ENCODE data around the gene MCM6. TPM values are rescaled to one million over a fixed set of nuclear protein-coding genes. Genes with fewer than 3 reads are reported as not detected.

Gene MCM6
- total RNA-seq, 1 donor from 2014 or later, result 177 TPM

DNA sequence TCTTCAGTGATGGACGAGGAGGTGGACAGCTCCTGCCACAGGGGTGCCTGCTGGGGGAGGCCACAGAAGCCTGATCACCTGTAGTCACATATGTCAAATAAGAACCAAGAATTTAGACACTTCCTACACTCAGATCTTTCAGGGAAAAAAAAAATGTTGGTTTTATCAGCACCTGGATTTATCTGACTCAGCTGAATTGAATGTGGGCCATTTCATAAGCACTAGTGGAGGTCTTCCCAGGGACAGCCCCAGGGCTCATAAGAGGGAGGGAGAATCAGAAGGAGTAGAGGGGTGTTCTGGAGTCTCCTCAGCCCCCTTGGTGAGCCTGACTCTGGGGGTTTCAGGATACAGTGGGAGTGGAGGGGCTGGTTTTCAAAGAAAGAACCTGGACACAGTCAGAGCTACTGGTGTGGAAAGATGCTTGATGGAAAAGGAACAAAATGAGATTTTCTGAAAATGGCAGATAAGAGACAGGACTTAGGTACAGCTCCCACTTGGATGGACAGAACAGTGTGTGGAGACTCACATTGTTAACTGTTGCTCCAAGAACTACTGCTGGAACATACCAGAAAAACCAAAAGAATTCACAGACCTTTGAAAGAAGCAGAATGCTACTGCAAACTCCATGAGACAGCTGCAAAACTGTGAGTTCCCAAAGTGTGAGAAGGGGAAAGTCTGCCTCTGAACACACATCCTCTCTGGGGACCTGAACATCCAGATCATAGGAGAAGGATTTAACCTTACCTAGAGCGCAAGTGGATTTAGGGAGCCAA, 84.6 kb downstream of the MCM6 start:
- no peak overlapping the region for H3K4me3 Mint-ChIP-seq
- H3K36me3 Mint-ChIP-seq (ENCODE audit: low read depth), result peaks cover 5% of the 10 kb centered on the region
- no peak overlapping the region for H3K27ac Mint-ChIP-seq
- no peak for DNase-seq (ENCODE audit: low spot score)
- H3K27me3 Mint-ChIP-seq (ENCODE audit: insufficient read depth), result no peaks in the 10 kb centered on the region
- intact Hi-C loops (cut with micrococcal nuclease), result no loop called here
- H3K4me1 Mint-ChIP-seq (ENCODE audit: low read depth), result peaks cover 28% of the 10 kb centered on the region
- no peaks in the 10 kb centered on the region for H3K9me3 Mint-ChIP-seq

DNA sequence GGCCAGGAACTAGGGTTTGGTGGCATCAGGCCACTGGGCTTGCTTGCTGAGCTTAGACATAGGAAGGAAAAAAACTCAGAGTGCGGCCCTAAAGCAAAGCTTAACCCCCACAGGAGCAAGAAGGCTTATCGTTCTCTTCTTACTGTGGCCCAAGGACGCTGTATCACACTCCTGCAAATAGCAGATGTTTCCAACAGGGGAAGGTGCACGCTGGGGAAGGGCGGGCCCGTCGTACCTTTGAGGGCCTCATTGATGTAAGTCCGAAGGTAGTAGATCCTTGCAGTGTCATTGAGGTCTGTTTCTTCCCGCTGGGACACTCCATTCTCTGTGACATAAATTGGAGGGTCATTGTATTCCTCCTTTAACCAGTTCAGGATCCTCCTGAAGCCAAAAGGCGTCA, 85.8 kb downstream of the MCM6 start:
- Mint-ChIP-seq H3K27me3 (ENCODE audit: insufficient read depth) (no peaks in the 10 kb centered on the region), H3K9me3 (no peaks in the 10 kb centered on the region), H3K4me1 (ENCODE audit: low read depth) (peaks cover 22% of the 10 kb centered on the region), H3K36me3 (ENCODE audit: low read depth) (peaks cover 12% of the 10 kb centered on the region), H3K4me3 (no peak overlapping the region), H3K27ac (no peak overlapping the region)
- DNase-seq (ENCODE audit: low spot score), result no peak
- intact Hi-C loops (cut with micrococcal nuclease), result no loop called here

Other genes with a start within 250 kb of the MCM6 start
- 115 and 121 TPM in 2 replicates for gene UBXN4, start 134.6 kb downstream of the MCM6 start, total RNA-seq
- gene LCT, start 39.3 kb downstream of the MCM6 start, total RNA-seq, result 0.41 and 0.42 TPM in 2 replicates
- gene DARS1, start 109.2 kb upstream of the MCM6 start, total RNA-seq, result 132 and 140 TPM in 2 replicates
- gene CXCR4, start 241.7 kb upstream of the MCM6 start, total RNA-seq, result 83.3 and 86.3 TPM in 2 replicates

Data from activated T-helper 1 cell treated with anti-CD3 and anti-CD28 coated beads, Interleukin-12 subunit alpha, Interleukin-12 subunit beta, Interleukin-2, Interleukin-4 antibody, amounts not matched to agents 30 ng/mL and 10 ng/mL and 1 ng/mL, durations not matched to agents 14 hours and 24 hours and 36 hours (primary cell).